ENCODE data around the gene RBM14.
"Not testable (repeated sequence)": the region's sequence is repeated elsewhere in the genome, so short reads cannot be mapped to it uniquely, and the experiment has no call there.

RBM14 gene

GRCh38 chr11:66604155-66604554 is 12.3 kb upstream of the RBM14 start:
- DNase-seq, result no peak
- Histone ChIP-seq H3K9me3 (ENCODE audit: severe bottlenecking) (peaks cover 10% of the 10 kb centered on the region), H3K36me3 (no peaks in the 10 kb centered on the region), H3K27ac (no peak overlapping the region), H3K4me3 (ENCODE audit: low read depth, low read length) (no peak overlapping the region), H3K27me3 (ENCODE audit: insufficient read depth, low read depth, severe bottlenecking) (no peaks in the 10 kb centered on the region)
- TF ChIP-seq, protein P1, sequence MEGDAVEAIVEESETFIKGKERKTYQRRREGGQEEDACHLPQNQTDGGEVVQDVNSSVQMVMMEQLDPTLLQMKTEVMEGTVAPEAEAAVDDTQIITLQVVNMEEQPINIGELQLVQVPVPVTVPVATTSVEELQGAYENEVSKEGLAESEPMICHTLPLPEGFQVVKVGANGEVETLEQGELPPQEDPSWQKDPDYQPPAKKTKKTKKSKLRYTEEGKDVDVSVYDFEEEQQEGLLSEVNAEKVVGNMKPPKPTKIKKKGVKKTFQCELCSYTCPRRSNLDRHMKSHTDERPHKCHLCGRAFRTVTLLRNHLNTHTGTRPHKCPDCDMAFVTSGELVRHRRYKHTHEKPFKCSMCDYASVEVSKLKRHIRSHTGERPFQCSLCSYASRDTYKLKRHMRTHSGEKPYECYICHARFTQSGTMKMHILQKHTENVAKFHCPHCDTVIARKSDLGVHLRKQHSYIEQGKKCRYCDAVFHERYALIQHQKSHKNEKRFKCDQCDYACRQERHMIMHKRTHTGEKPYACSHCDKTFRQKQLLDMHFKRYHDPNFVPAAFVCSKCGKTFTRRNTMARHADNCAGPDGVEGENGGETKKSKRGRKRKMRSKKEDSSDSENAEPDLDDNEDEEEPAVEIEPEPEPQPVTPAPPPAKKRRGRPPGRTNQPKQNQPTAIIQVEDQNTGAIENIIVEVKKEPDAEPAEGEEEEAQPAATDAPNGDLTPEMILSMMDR (IDR thresholded peaks at IDR 0.05; ENCODE audit: low read depth, low read length), result no peak

- DNase-seq; H3K36me3 ChIP-seq; H3K4me3 ChIP-seq (ENCODE audit: low read depth, low read length); H3K27ac ChIP-seq; H3K27me3 ChIP-seq (ENCODE audit: insufficient read depth, low read depth, severe bottlenecking): not testable (repeated sequence)
- H3K9me3 ChIP-seq (ENCODE audit: severe bottlenecking), result peaks cover 20% of the 10 kb centered on the region
Measured at GRCh38 chr11:66606608-66607007, 9.8 kb upstream of the RBM14 start.

GRCh38 chr11:66607126-66607834 is 9.2 kb upstream of the RBM14 start:
- H3K36me3 ChIP-seq, result no peaks in the 10 kb centered on the region
- H3K4me3 ChIP-seq (ENCODE audit: low read depth, low read length), result no peak overlapping the region
- no peak for DNase-seq
- no peaks in the 10 kb centered on the region for H3K27me3 ChIP-seq (ENCODE audit: insufficient read depth, low read depth, severe bottlenecking)
- no peak overlapping the region for H3K27ac ChIP-seq
- peaks cover 20% of the 10 kb centered on the region for H3K9me3 ChIP-seq (ENCODE audit: severe bottlenecking)
- TF ChIP-seq, protein P1 (IDR thresholded peaks at IDR 0.05; ENCODE audit: low read depth, low read length), result no peak

DNA sequence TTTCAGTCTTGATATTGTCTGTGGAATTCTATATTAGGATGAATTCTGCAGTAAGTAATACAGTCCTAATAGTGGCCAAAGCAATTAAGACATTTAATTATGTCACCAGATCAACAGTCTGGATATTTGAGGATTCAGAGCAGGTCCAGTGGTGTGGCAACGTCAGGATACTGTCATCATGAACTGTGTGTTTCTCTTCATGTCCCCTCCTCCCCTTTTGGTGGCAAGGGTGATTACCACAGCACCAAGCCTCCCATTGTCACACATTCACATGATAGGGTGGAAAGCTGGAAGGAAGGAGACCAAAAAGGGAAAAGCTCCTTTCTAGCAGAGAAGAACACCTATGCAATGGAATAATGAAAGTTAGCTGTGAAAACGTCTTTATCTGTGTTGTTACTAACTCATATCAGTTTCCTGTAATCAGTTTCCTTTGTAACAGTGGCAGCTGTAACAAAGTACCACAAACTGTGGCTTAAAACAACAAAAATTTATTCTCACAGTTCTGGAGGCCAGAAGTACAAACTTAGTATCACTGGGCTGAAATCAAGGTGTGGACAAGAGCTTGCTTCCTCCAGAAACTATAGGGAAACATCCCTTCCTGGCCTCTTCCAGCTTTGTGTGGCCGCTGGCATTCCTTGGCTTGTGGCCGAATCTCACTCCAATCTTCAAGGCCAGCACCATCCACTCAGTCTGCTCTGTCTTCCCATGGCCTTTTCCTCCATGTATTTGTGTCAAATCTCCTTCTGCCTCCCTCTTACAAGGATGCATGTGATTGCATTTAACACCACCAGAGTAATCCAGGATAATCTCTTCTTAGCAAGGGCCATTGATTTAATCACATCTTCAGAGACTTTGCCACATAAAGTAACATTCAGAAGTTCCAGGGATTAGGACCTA is 6.5 kb upstream of the RBM14 start:
- no peak overlapping the region for H3K27ac ChIP-seq
- peak; percentile 76 for DNase-seq
- peaks cover 20% of the 10 kb centered on the region for H3K9me3 ChIP-seq (ENCODE audit: severe bottlenecking)
- TF ChIP-seq, protein P1 (IDR thresholded peaks at IDR 0.05; ENCODE audit: low read depth, low read length), result no peak
- H3K4me3 ChIP-seq (ENCODE audit: low read depth, low read length), result no peak overlapping the region
- H3K27me3 ChIP-seq (ENCODE audit: insufficient read depth, low read depth, severe bottlenecking), result no peaks in the 10 kb centered on the region
- H3K36me3 ChIP-seq, result no peaks in the 10 kb centered on the region

DNA sequence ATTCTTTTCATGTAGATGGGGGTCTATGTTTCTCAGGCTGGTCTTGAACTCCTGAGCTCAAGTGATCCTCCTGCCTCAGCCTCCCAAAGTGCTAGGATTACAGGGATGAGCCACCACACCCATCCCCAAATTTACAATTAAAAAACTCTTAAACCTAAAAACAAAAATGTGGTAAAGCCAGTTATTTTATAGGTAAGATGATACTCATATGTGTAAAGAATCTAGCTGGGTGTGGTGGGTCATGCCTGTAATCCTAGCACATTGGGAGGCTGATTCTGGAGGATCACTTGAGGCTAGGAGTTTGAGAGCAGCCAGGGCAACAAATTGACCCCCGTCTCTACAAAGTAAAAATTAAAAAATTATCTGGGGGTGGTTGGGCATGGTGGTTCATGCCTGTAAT is 4.0 kb upstream of the RBM14 start:
- H3K27me3 ChIP-seq (ENCODE audit: insufficient read depth, low read depth, severe bottlenecking), result no peaks in the 10 kb centered on the region
- H3K27ac ChIP-seq, result no peak overlapping the region
- no peak overlapping the region for H3K4me3 ChIP-seq (ENCODE audit: low read depth, low read length)
- H3K9me3 ChIP-seq (ENCODE audit: severe bottlenecking), result peaks cover 20% of the 10 kb centered on the region
- peaks cover 10% of the 10 kb centered on the region for H3K36me3 ChIP-seq
- no peak for DNase-seq
- TF ChIP-seq, protein P1 (IDR thresholded peaks at IDR 0.05; ENCODE audit: low read depth, low read length), result no peak

DNA sequence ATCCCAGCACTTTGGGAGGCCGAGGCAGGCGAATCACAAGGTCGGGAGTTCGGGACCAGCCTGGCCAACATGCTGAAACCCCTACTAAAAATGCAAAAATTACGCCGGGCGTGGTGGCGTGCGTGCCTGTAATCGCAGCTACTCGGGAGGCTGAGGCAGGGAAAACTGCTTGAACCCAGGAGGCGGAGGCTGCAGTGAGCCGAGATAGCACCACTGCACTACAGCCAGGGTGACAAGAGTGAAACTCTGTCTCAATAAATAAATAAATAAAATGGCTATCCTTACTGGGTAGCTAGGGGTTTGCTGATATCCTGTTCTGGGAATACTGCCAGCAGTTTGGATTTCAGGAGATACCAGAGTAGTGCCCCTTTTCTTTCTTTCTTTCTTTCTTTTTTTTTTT is 2.4 kb upstream of the RBM14 start:
- H3K9me3 ChIP-seq (ENCODE audit: severe bottlenecking), result peaks cover 11% of the 10 kb centered on the region
- H3K4me3 ChIP-seq (ENCODE audit: low read depth, low read length), result no peak overlapping the region
- no peaks in the 10 kb centered on the region for H3K27me3 ChIP-seq (ENCODE audit: insufficient read depth, low read depth, severe bottlenecking)
- TF ChIP-seq, protein P1 (IDR thresholded peaks at IDR 0.05; ENCODE audit: low read depth, low read length), result no peak
- H3K36me3 ChIP-seq, result peaks cover 26% of the 10 kb centered on the region
- H3K27ac ChIP-seq, result no peak overlapping the region
- DNase-seq, result no peak

Measured in WERI-Rb-1 (cell line).